Endothelial cell of umbilical vein (primary cell): ENCODE results near the gene SSX2IP. TPM values are rescaled to one million over a fixed set of nuclear protein-coding genes. Genes with fewer than 3 reads are reported as not detected.

Experiments used
- BruUV-seq: library from RNA; stranded (reverse); fragments of 400-500 nt; replicated peaks from 2 replicates; lab custom pipeline; 2021; lab: Mats Ljungman, UMichigan
- CTCF ChIA-PET: fragments of 300-600, 350-600 bp; sonication (Branson Sonifier 250); formaldehyde crosslinking; loops from one replicate; lab custom pipeline; 2021; ENCODE audit warnings: antibody characterized with exemption, inconsistent platforms; lab: Charles Lee
- POLR2A ChIA-PET: fragments of 300-600, 350-600 bp; sonication (Branson Sonifier 250); formaldehyde crosslinking; loops from one replicate; lab custom pipeline; 2021; ENCODE audit warnings: antibody characterized with exemption, inconsistent platforms; lab: Charles Lee
- DNase-seq: peaks from one replicate; pipeline ENCODE4 v3.0.0-alpha.2; 2011; ENCODE audit warnings: low read depth, low spot score
- FAIRE-seq: peaks from 2 replicates; lab custom pipeline; 2011; peaks lifted over from hg19 to GRCh38; lab: Jason Lieb, UNC
- H2AFZ ChIP-seq: 2 replicates; pipeline ENCODE4 v1.6.0; 2012; ENCODE audit warnings: low read depth, low read length, control low read depth, inconsistent platforms
- H3K27ac ChIP-seq: 2 replicates; pipeline ENCODE4 v1.5.1; 2011; ENCODE audit warnings: low read depth, mild to moderate bottlenecking, control low read depth, low read length, moderate library complexity; ENCODE audit not compliant: insufficient read depth
- H3K27me3 ChIP-seq, 2 experiments: 2 replicates each; pipeline versions ENCODE4 v1.6.0 to v1.6.1; 2011; ENCODE audit warnings: low read length in 2 of 2, mixed read lengths in 1 of 2; ENCODE audit not compliant: control insufficient read depth in 2 of 2, insufficient read depth in 2 of 2
- H3K36me3 ChIP-seq, 2 experiments: 2 replicates in 1 of 2; 3 replicates in 1 of 2; pipeline ENCODE4 v1.5.1; 2011; ENCODE audit warnings: low read length in 2 of 2, mild to moderate bottlenecking in 1 of 2, moderate library complexity in 1 of 2; ENCODE audit not compliant: control insufficient read depth in 2 of 2, insufficient read depth in 2 of 2; ENCODE audit errors: extremely low read depth in 1 of 2
- H3K4me1 ChIP-seq: 3 replicates; pipeline ENCODE4 v1.5.1; 2011; ENCODE audit warnings: mild to moderate bottlenecking, low read length; ENCODE audit not compliant: control insufficient read depth, insufficient read depth; ENCODE audit errors: extremely low read depth
- H3K4me2 ChIP-seq: 2 replicates; pipeline ENCODE4 v1.6.1; 2011; ENCODE audit warnings: low read length, control low read depth, mixed read lengths; ENCODE audit not compliant: insufficient read depth
- H3K4me3 ChIP-seq, 3 experiments: fragments of 200-600 bp in 1 of 3; sonication (generic), shearing (Covaris generic) in 1 of 3; replicated peaks in 1 of 3; 2 replicates each; pipeline ENCODE4 v1.5.1; 2011 to 2016; ENCODE audit warnings: control low read depth in 3 of 3, low read length in 3 of 3, mild to moderate bottlenecking in 2 of 3, inconsistent platforms in 1 of 3, low read depth in 1 of 3, moderate library complexity in 1 of 3; ENCODE audit not compliant: insufficient read depth in 1 of 3
- H3K79me2 ChIP-seq: 2 replicates; pipeline ENCODE4 v1.6.0; 2012; ENCODE audit warnings: low read length, inconsistent platforms; ENCODE audit not compliant: control insufficient read depth, insufficient read depth
- H3K9ac ChIP-seq: replicated peaks from 2 replicates; pipeline ENCODE3; 2011; ENCODE audit warnings: low read length, control low read depth; ENCODE audit not compliant: insufficient read depth; ENCODE audit errors: extremely low read depth
- H3K9me1 ChIP-seq: replicated peaks from 3 replicates; pipeline ENCODE4 v1.6.0; 2011; ENCODE audit warnings: mild to moderate bottlenecking, low read length; ENCODE audit not compliant: control insufficient read depth, insufficient read depth; ENCODE audit errors: extremely low read depth
- H3K9me3 ChIP-seq: replicated peaks from 2 replicates; pipeline ENCODE4 v1.5.1; 2012; ENCODE audit warnings: low read length, inconsistent platforms; ENCODE audit not compliant: control insufficient read depth, insufficient read depth
- H4K20me1 ChIP-seq: replicated peaks from 2 replicates; pipeline ENCODE3; 2011; ENCODE audit warnings: mild to moderate bottlenecking, low read length; ENCODE audit not compliant: control insufficient read depth, insufficient read depth; ENCODE audit errors: extremely low read depth
- EZH2 ChIP-seq: IDR thresholded peaks from 2 replicates; pipeline ENCODE4 v1.6.1; 2012; ENCODE audit warnings: borderline replicate concordance, low read depth, mild to moderate bottlenecking, moderate library complexity, low read length, inconsistent platforms; ENCODE audit not compliant: severe bottlenecking
- FOS ChIP-seq: IDR thresholded peaks from 2 replicates; pipeline ENCODE4 v1.6.1; 2011; ENCODE audit warnings: mild to moderate bottlenecking, low read length, moderate library complexity, borderline replicate concordance; ENCODE audit not compliant: insufficient read depth
- GATA2 ChIP-seq: IDR thresholded peaks from 2 replicates; pipeline ENCODE4 v1.7.0; 2011; ENCODE audit warnings: low read depth, mild to moderate bottlenecking, moderate library complexity, mixed read lengths, low read length; ENCODE audit not compliant: insufficient read length, insufficient read depth
- JUN ChIP-seq: IDR thresholded peaks from 2 replicates; pipeline ENCODE4 v1.6.1; 2011; ENCODE audit warnings: borderline replicate concordance, low read depth; ENCODE audit not compliant: insufficient read length, insufficient read depth
- MYC ChIP-seq: IDR thresholded peaks from one replicate; pipeline ENCODE4 v1.6.1; 2011; ENCODE audit warnings: mild to moderate bottlenecking, low read depth, low read length
- POLR2A ChIP-seq: IDR thresholded peaks from 2 replicates; pipeline ENCODE4 v1.6.1; 2012; ENCODE audit warnings: low read depth, mild to moderate bottlenecking, control low read depth, low read length
- POLR2AphosphoS5 ChIP-seq: IDR thresholded peaks from 2 replicates; pipeline ENCODE4 v1.6.1; 2012; ENCODE audit warnings: low read depth, mild to moderate bottlenecking, control low read depth, low read length, moderate library complexity; ENCODE audit not compliant: insufficient read depth
- dilution Hi-C: fragments of 300-500 bp; cut with MboI; formaldehyde crosslinking; loops from one replicate; pipeline ENCODE4 v1.15.0; 2019; ENCODE audit warnings: low sequenced_read_pairs; ENCODE audit not compliant: extremely low pct_ligation_motif_present
- intact Hi-C: fragments of 100-400 bp; cut with micrococcal nuclease; formaldehyde crosslinking; loops from one replicate; pipeline ENCODE4 v1.10.0; 2022
- polyA plus RNA-seq, 4 experiments: library from polyadenylated mRNA; depleted of rRNA in 3 of 4; stranded (reverse) in 3 of 4; unstranded in 1 of 4; fragments of >200 nt; gene quantifications; 2 replicates each; pipeline versions ENCODE4 v1.2.1 to v1.2.3, GENCODE V29; 2011 to 2012; ENCODE audit warnings: missing spikeins in 1 of 4
- total RNA-seq: library from RNA; stranded (reverse); gene quantifications from 2 replicates; pipeline ENCODE4 v1.2.3, GENCODE V29; 2021
- TF ChIP-seq, protein P1 (sequence below): IDR thresholded peaks from 2 replicates; pipeline ENCODE4 v1.6.1; 2011; ENCODE audit not compliant: insufficient read depth, insufficient read length
- TF ChIP-seq, protein P2 (sequence below), 2 donors: IDR thresholded peaks; 1 replicate in 1 of 2; 2 replicates in 1 of 2; pipeline ENCODE4 v1.5.1; 2011; ENCODE audit warnings: low read length in 2 of 2, mild to moderate bottlenecking in 2 of 2, moderate library complexity in 2 of 2, control low read depth in 1 of 2, inconsistent platforms in 1 of 2, low read depth in 1 of 2; ENCODE audit not compliant: insufficient read depth in 1 of 2; ENCODE audit errors: extremely low read depth in 1 of 2

SSX2IP gene
- total and polyA plus RNA-seq, 2 donors (not counting 3 experiments of a cell fraction or from before 2014, with no cell fraction given) = 0.77 to 8.4 TPM

DNA sequence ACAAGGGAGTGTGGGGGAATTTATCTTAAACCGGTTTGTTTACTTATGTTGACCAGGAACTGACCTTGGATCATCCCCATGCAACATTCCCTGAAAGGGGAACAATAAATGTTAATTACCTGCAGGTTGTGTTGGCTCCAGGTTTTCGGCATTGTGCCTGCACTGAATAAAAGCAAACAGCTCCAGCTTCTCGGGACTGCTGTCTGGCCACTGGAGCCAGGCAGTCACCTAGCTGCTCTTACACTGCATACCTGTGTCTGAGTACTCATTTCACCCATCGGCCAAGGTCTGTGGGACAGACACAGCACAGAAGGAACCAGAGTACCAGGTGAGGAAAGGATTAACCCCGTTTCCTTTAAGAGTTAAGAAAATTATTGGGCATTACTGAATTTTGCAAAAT is 83.3 kb downstream of the SSX2IP start:
- CTCF ChIA-PET = interaction anchor here (0.8 to 7.2 kb wide), 7 partner anchors 12 to 466 kb away, joined by 3 to 124 read pairs (median 4); no protein-coding TSS in a partner anchor
- Histone ChIP-seq H3K79me2 (no peaks in the 10 kb centered on the region), H3K9me1 (no peaks in the 10 kb centered on the region), H2AFZ (no peak overlapping the region), H3K9me3 (peaks cover 2% of the 10 kb centered on the region), H3K27ac (no peak overlapping the region), H3K4me2 (no peak overlapping the region), H3K9ac (no peak overlapping the region), H3K4me1 (peaks cover 17% of the 10 kb centered on the region), H3K4me3 (no peak overlapping the region), H3K27me3 (no peaks in the 10 kb centered on the region), H3K36me3 (no peaks in the 10 kb centered on the region), H4K20me1 (no peaks in the 10 kb centered on the region)
- intact Hi-C loops = no loop called here
- TF ChIP-seq, protein P1, sequence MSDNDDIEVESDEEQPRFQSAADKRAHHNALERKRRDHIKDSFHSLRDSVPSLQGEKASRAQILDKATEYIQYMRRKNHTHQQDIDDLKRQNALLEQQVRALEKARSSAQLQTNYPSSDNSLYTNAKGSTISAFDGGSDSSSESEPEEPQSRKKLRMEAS = no peak
- TF ChIP-seq EZH2 (no peak), MYC (no peak), POLR2AphosphoS5 (no peak), POLR2A (no peak), FOS (no peak), JUN (no peak), GATA2 (no peak)
- TF ChIP-seq, protein P2, sequence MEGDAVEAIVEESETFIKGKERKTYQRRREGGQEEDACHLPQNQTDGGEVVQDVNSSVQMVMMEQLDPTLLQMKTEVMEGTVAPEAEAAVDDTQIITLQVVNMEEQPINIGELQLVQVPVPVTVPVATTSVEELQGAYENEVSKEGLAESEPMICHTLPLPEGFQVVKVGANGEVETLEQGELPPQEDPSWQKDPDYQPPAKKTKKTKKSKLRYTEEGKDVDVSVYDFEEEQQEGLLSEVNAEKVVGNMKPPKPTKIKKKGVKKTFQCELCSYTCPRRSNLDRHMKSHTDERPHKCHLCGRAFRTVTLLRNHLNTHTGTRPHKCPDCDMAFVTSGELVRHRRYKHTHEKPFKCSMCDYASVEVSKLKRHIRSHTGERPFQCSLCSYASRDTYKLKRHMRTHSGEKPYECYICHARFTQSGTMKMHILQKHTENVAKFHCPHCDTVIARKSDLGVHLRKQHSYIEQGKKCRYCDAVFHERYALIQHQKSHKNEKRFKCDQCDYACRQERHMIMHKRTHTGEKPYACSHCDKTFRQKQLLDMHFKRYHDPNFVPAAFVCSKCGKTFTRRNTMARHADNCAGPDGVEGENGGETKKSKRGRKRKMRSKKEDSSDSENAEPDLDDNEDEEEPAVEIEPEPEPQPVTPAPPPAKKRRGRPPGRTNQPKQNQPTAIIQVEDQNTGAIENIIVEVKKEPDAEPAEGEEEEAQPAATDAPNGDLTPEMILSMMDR (IDR thresholded peaks at IDR 0.05; ENCODE audit: extremely low read depth in 1 of 2, insufficient read depth in 1 of 2, low read depth in 1 of 2, low read length in 2 of 2) = no peak
- DNase-seq (no peak), FAIRE-seq (no peak)
- POLR2A ChIA-PET = interaction anchor here (1.1 kb wide), 1 partner anchor 34 kb away, joined by 4 read pairs; no protein-coding TSS in a partner anchor
- BruUV-seq = no TSS peak
- dilution Hi-C loops = loop anchor here (25.0 kb wide), 1 partner anchor 170 kb away; no protein-coding TSS in a partner anchor
